IMR-90 (cell line): ENCODE results near the gene GCM1. TPM values are rescaled to one million over a fixed set of nuclear protein-coding genes. Genes with fewer than 3 reads are reported as not detected.

Source experiments
- ATAC-seq: fragments of 200-7000 bp; cut with Tn5 transposase; 2 replicates; pipeline ENCODE4 v1.9.1; 2020; ENCODE audit warnings: low read depth, mild to moderate bottlenecking, moderate library complexity
- BruUV-seq: library from RNA; stranded (reverse); fragments of 400-500 nt; replicated peaks from 2 replicates; lab custom pipeline; 2021; lab: Mats Ljungman, UMichigan
- CTCF ChIA-PET: fragments of 300-600 bp; formaldehyde crosslinking; extraction: SDS; loops from one replicate; lab custom pipeline; 2021; ENCODE audit warnings: antibody characterized with exemption; lab: Yijun Ruan, JAX
- POLR2A ChIA-PET: fragments of 300-600 bp; sonication (Branson Sonifier 250); formaldehyde crosslinking; loops from one replicate; lab custom pipeline; 2022; ENCODE audit warnings: antibody characterized with exemption; ENCODE audit not compliant: unreplicated experiment; lab: Charles Lee
- DNase-seq: peaks from one replicate; pipeline ENCODE4 v3.0.0; 2013
- H2AFZ ChIP-seq: replicated peaks from 2 replicates; pipeline ENCODE3; 2013; ENCODE audit warnings: low read length, mild to moderate bottlenecking; ENCODE audit not compliant: poor library complexity
- H2AK5ac ChIP-seq: 2 replicates; pipeline ENCODE4 v1.6.1; 2013; ENCODE audit warnings: low read depth, low read length, inconsistent platforms
- H2AK9ac ChIP-seq: replicated peaks from 2 replicates; pipeline ENCODE3; 2013; ENCODE audit warnings: mild to moderate bottlenecking, low read depth, low read length, moderate library complexity; ENCODE audit not compliant: poor library complexity
- H2BK120ac ChIP-seq: 2 replicates; pipeline ENCODE4 v1.6.1; 2013; ENCODE audit warnings: low read depth, low read length, inconsistent platforms
- H2BK15ac ChIP-seq: 3 replicates; pipeline ENCODE4 v1.6.1; 2013; ENCODE audit warnings: low read depth, low read length, inconsistent platforms
- H2BK20ac ChIP-seq: 2 replicates; pipeline ENCODE4 v1.6.1; 2013; ENCODE audit warnings: low read depth, mild to moderate bottlenecking, inconsistent platforms, low read length, moderate library complexity
- H2BK5ac ChIP-seq: 2 replicates; pipeline ENCODE4 v1.6.1; 2013; ENCODE audit warnings: mild to moderate bottlenecking, low read depth, low read length, inconsistent platforms; ENCODE audit not compliant: poor library complexity, severe bottlenecking
- H3K14ac ChIP-seq: replicated peaks from 2 replicates; pipeline ENCODE4 v1.6.1; 2013; ENCODE audit warnings: low read depth, low read length, inconsistent platforms
- H3K18ac ChIP-seq: 2 replicates; pipeline ENCODE4 v1.6.1; 2013; ENCODE audit warnings: low read depth, low read length, control low read depth
- H3K23ac ChIP-seq: 2 replicates; pipeline ENCODE4 v1.6.1; 2013; ENCODE audit warnings: low read depth, low read length, inconsistent platforms
- H3K27ac ChIP-seq: 2 replicates; pipeline ENCODE4 v1.5.1; 2013; ENCODE audit warnings: mild to moderate bottlenecking, control low read depth, low read length; ENCODE audit not compliant: insufficient read depth
- H3K27me3 ChIP-seq: 2 replicates; pipeline ENCODE4 v1.6.1; 2013; ENCODE audit warnings: low read length; ENCODE audit not compliant: control insufficient read depth, insufficient read depth
- H3K36me3 ChIP-seq: 2 replicates; pipeline ENCODE4 v1.6.1; 2013; ENCODE audit warnings: low read length, mixed read lengths; ENCODE audit not compliant: control insufficient read depth, insufficient read depth
- H3K4ac ChIP-seq: 2 replicates; pipeline ENCODE4 v1.6.1; 2013; ENCODE audit warnings: low read depth, low read length, inconsistent platforms
- H3K4me1 ChIP-seq: 2 replicates; pipeline ENCODE4 v1.6.1; 2013; ENCODE audit warnings: low read length, mixed read lengths; ENCODE audit not compliant: control insufficient read depth, insufficient read depth
- H3K4me2 ChIP-seq: 2 replicates; pipeline ENCODE4 v1.6.1; 2013; ENCODE audit warnings: low read depth, mild to moderate bottlenecking, control low read depth, low read length, moderate library complexity
- H3K4me3 ChIP-seq: 2 replicates; pipeline ENCODE4 v1.5.1; 2013; ENCODE audit warnings: low read depth, mild to moderate bottlenecking, control low read depth, low read length, moderate library complexity; ENCODE audit not compliant: insufficient read depth
- H3K56ac ChIP-seq: 2 replicates; pipeline ENCODE4 v1.6.1; 2013; ENCODE audit warnings: low read length, inconsistent platforms; ENCODE audit not compliant: insufficient read depth; ENCODE audit errors: extremely low read depth
- H3K79me1 ChIP-seq, 2 experiments: 2 replicates each; pipeline ENCODE4 v1.6.1; 2013; ENCODE audit warnings: low read length in 2 of 2, inconsistent platforms in 1 of 2, low read depth in 1 of 2
- H3K9ac ChIP-seq: 2 replicates; pipeline ENCODE4 v1.6.1; 2013; ENCODE audit warnings: low read depth, low read length, control low read depth
- H3K9me1 ChIP-seq: 2 replicates; pipeline ENCODE4 v1.6.1; 2013; ENCODE audit warnings: low read length, inconsistent platforms; ENCODE audit not compliant: insufficient read depth
- H3K9me3 ChIP-seq: 2 replicates; pipeline ENCODE4 v1.6.1; 2013; ENCODE audit warnings: low read length; ENCODE audit not compliant: control insufficient read depth, insufficient read depth
- H4K20me1 ChIP-seq: 2 replicates; pipeline ENCODE4 v1.6.1; 2013; ENCODE audit warnings: low read length, inconsistent platforms; ENCODE audit not compliant: insufficient read depth
- H4K5ac ChIP-seq: 2 replicates; pipeline ENCODE4 v1.6.1; 2013; ENCODE audit warnings: mild to moderate bottlenecking, low read depth, low read length, control low read depth
- H4K8ac ChIP-seq, 2 experiments: 2 replicates each; pipeline ENCODE4 v1.6.1; 2013; ENCODE audit warnings: low read depth in 2 of 2, low read length in 2 of 2, control low read depth in 1 of 2, inconsistent platforms in 1 of 2
- H4K91ac ChIP-seq: 2 replicates; pipeline ENCODE4 v1.6.1; 2013; ENCODE audit warnings: low read depth, low read length, inconsistent platforms; ENCODE audit not compliant: insufficient read depth
- FOS ChIP-seq: fragments of 150-350 bp; IDR thresholded peaks from 2 replicates; pipeline ENCODE4 v1.6.1; 2016; ENCODE audit warnings: low read depth, low read length
- MAFK ChIP-seq: IDR thresholded peaks from 2 replicates; pipeline ENCODE4 v1.6.1; 2012; ENCODE audit warnings: low read depth, low read length, improper control_type of control experiment
- MXI1 ChIP-seq: IDR thresholded peaks from 2 replicates; pipeline ENCODE4 v1.6.1; 2012; ENCODE audit warnings: low read depth, mild to moderate bottlenecking, low read length, moderate library complexity, borderline replicate concordance
- WGBS, 2 experiments: methylation state at CpG; one replicate each; pipeline versions ENCODE4 v1.1.5 to v1.1.7; 2013; ENCODE audit warnings: missing lambda C conversion rate in 2 of 2; ENCODE audit not compliant: insufficient read length in 1 of 2; ENCODE audit errors: extremely low coverage in 2 of 2; 5-methylcytosine and 5-hydroxymethylcytosine counted together
- dilution Hi-C: fragments of 300-500 bp; cut with HindIII; formaldehyde crosslinking; loops from one replicate; pipeline ENCODE4 v1.14.3; 2018; ENCODE audit warnings: low sequenced_read_pairs; ENCODE audit not compliant: unreplicated experiment
- in situ Hi-C: fragments of 300-500 bp; cut with MboI; formaldehyde crosslinking; loops from 3 replicates; pipeline ENCODE4 v1.14.3; 2019; ENCODE audit warnings: low sequenced_read_pairs, inconsistent platforms, mixed read lengths
- intact Hi-C: fragments of 100-400 bp; cut with micrococcal nuclease; formaldehyde crosslinking; loops from 2 replicates; pipeline ENCODE4 v1.10.0; 2022
- polyA plus RNA-seq, 3 experiments: library from polyadenylated mRNA; depleted of rRNA; stranded (reverse); fragments of >200 nt; gene quantifications; 2 replicates each; pipeline ENCODE4 v1.2.3, GENCODE V29; 2012; ENCODE audit warnings: low replicate concordance in 1 of 3
- total RNA-seq: library from RNA; depleted of rRNA; stranded (reverse); fragments of >200 nt; gene quantifications from 2 replicates; pipeline ENCODE4 v1.2.3, GENCODE V29; 2012

Gene GCM1
- total and polyA plus RNA-seq, 2 of the 4 experiments (the other 2 are of a cell fraction): not detected

DNA sequence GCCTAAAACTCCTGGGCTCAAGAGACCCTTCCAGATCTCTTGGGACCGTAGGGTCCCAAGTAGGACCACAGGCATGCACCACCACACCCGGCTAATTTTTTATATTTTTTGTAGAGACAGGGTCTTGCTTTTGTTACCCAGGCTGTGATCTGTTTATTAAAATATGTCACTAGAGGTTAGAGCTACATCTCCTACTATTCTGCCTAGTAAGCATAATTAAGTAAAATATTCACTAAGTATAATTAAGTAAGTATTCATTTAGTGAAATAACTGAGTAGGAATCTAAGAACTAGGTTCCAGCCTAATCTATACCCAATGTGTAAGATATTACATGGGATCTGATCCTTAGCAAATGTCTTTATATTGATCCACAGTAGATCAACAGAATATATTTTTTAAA lies 40.2 kb upstream of the GCM1 start:
- H3K36me3 ChIP-seq: no peaks in the 10 kb centered on the region
- H2AK9ac ChIP-seq: no peak overlapping the region
- DNase-seq (no peak), ATAC-seq (no peak)
- H3K4me2 ChIP-seq: no peak overlapping the region
- no peak overlapping the region for H2BK20ac ChIP-seq
- no peak overlapping the region for H3K4me3 ChIP-seq
- no peak overlapping the region for H3K27ac ChIP-seq
- in situ Hi-C loops (loop anchor here (25.0 kb wide), 1 partner anchor 748 kb away; no protein-coding TSS in a partner anchor), intact Hi-C loops (no loop called here), dilution Hi-C loops (no loop called here)
- no peak overlapping the region for H2AK5ac ChIP-seq
- CTCF ChIA-PET: interaction anchor here (0.6 kb wide), 1 partner anchor 593 kb away, joined by 3 read pairs; no protein-coding TSS in a partner anchor
- WGBS, 2 experiments: no CpG with 5 or more reads among the region's 2 CpGs
- no peaks in the 10 kb centered on the region for H3K9me3 ChIP-seq
- no peak overlapping the region for H3K18ac ChIP-seq
- TF ChIP-seq MXI1: no peak
- peak; percentile 86 for TF ChIP-seq MAFK
- no peak for TF ChIP-seq FOS
- no peak overlapping the region for H3K9ac ChIP-seq
- no peak overlapping the region for H3K4ac ChIP-seq
- H4K91ac ChIP-seq: no peak overlapping the region
- no peak overlapping the region for H4K8ac ChIP-seq
- no peaks in the 10 kb centered on the region for H3K9me1 ChIP-seq
- no peak overlapping the region for H3K23ac ChIP-seq
- H2BK120ac ChIP-seq: no peak overlapping the region
- H4K5ac ChIP-seq: no peak overlapping the region
- POLR2A ChIA-PET: no interaction called here
- no peak overlapping the region for H2AFZ ChIP-seq
- H3K14ac ChIP-seq: no peak overlapping the region
- no peaks in the 10 kb centered on the region for H4K20me1 ChIP-seq
- H3K4me1 ChIP-seq: no peaks in the 10 kb centered on the region
- H3K56ac ChIP-seq: no peak overlapping the region
- no peak overlapping the region for H2BK5ac ChIP-seq
- H3K27me3 ChIP-seq: no peaks in the 10 kb centered on the region; the same call in 1 of the 2 replicates
- H3K79me1 ChIP-seq: no peaks in the 10 kb centered on the region
- H2BK15ac ChIP-seq: no peak overlapping the region
- no TSS peak for BruUV-seq
